Gastrocnemius medialis (tissue), 4 donors: ENCODE data around the gene APOL2. TPM values are rescaled to one million over a fixed set of nuclear protein-coding genes. Genes with fewer than 3 reads are reported as not detected.
"Not testable (repeated sequence)": the region's sequence is repeated elsewhere in the genome, so short reads cannot be mapped to it uniquely, and the experiment has no call there.

Experiments
- ATAC-seq, 2 donors: fragments of 150-250 bp; one replicate each; pipeline ENCODE4 v1.9.1; 2016
- DNase-seq, 2 donors: peaks; one replicate each; pipeline ENCODE4 v3.0.0-alpha.2; 2019
- H3K27ac ChIP-seq, 4 donors: fragments of 200-600 bp; sonication (generic); 1 replicate in 1 of 4; 2 replicates in 3 of 4; pipeline ENCODE4 v1.5.1; 2016 to 2018; ENCODE audit warnings: mild to moderate bottlenecking in 2 of 4, moderate library complexity in 1 of 4
- H3K27me3 ChIP-seq, 3 donors: fragments of 200-600 bp; sonication (generic) in 2 of 3; 1 replicate in 1 of 3; 2 replicates in 2 of 3; pipeline versions ENCODE4 v1.5.1 to v1.6.0; 2016 to 2019; ENCODE audit warnings: mild to moderate bottlenecking in 1 of 3, moderate library complexity in 1 of 3
- H3K36me3 ChIP-seq, 2 donors: fragments of 200-600 bp; sonication (generic) in 1 of 2; one replicate each; pipeline ENCODE4 v1.5.1; 2017 to 2018
- H3K4me1 ChIP-seq, 2 donors: fragments of 200-600 bp; sonication (generic) in 1 of 2; one replicate each; pipeline ENCODE4 v1.5.1; 2016 to 2017; ENCODE audit warnings: mild to moderate bottlenecking in 2 of 2
- H3K4me3 ChIP-seq, 4 donors: fragments of 200-600 bp; sonication (generic) in 3 of 4; 1 replicate in 1 of 4; 2 replicates in 3 of 4; pipeline ENCODE4 v1.5.1; 2016 to 2019; ENCODE audit warnings: mild to moderate bottlenecking in 2 of 4
- H3K9me3 ChIP-seq, 3 donors: fragments of 200-600 bp; sonication (generic) in 2 of 3; 1 replicate in 1 of 3; 2 replicates in 2 of 3; pipeline ENCODE4 v1.5.1; 2016 to 2019
- CTCF ChIP-seq, 5 experiments: fragments of 450-650 bp in 3 of 5; fragments of 200-600 bp in 2 of 5; sonication (generic) in 2 of 5; IDR thresholded peaks in 4 of 5; conservative IDR thresholded peaks in 1 of 5; 1 replicate in 4 of 5; 2 replicates in 1 of 5; pipeline ENCODE4 v1.5.1; 2016 to 2019; ENCODE audit warnings: antibody characterized with exemption in 5 of 5, mild to moderate bottlenecking in 3 of 5, moderate library complexity in 3 of 5
- POLR2A ChIP-seq, 2 donors: fragments of 450-650 bp; IDR thresholded peaks; one replicate each; pipeline ENCODE4 v1.6.1; 2017; ENCODE audit warnings: antibody characterized with exemption in 2 of 2, mild to moderate bottlenecking in 2 of 2, moderate library complexity in 2 of 2
- in situ Hi-C, 4 donors: fragments of 200-750 bp; cut with MboI; loops; one replicate each; pipeline versions ENCODE4 v1.15.0 to v1.8.0; 2017; ENCODE audit warnings: low sequenced_read_pairs in 4 of 4
- intact Hi-C: fragments of 100-400 bp; cut with DNase I; formaldehyde crosslinking; loops from one replicate; pipeline ENCODE4 v1.15.1; 2023; ENCODE audit warnings: low total_unique reads
- total RNA-seq, 4 donors: library from RNA; depleted of rRNA; stranded (reverse); fragments of >200 nt; gene quantifications; one replicate each; pipeline versions ENCODE4 v1.1.0 to v1.2.3, GENCODE V29; 2016

The APOL2 gene
- total RNA-seq, 4 donors from 2014 or later = 8.7 to 25.5 (median 20.9) TPM

GRCh38 chr22:36201630-36202319 is 37.6 kb downstream of the APOL2 start, which contains the start of gene APOL4:
APOL4 (minus strand) TSS chr22:36201809; CDS start chr22:36201734, 75 bp downstream.
- in situ Hi-C loops (no loop called here), intact Hi-C loops (loop anchor here (2.0 kb wide), 1 partner anchor 53 kb away; no protein-coding TSS in a partner anchor)
- no peaks in the 10 kb centered on the region for H3K27me3 ChIP-seq
- peak within 1 kb of the TSS in 1 of 4 donors; percentile 28 for H3K4me3 ChIP-seq
- DNase-seq (peak; percentile 42 to 66), ATAC-seq (peak; percentile 75)
- no peaks in the 10 kb centered on the region for H3K9me3 ChIP-seq
- H3K4me1 ChIP-seq = peaks cover 0 to 16% of the 10 kb centered on the region in 2 donors
- no peaks in the 10 kb centered on the region for H3K36me3 ChIP-seq
- TF ChIP-seq POLR2A (IDR thresholded peaks at IDR 0.05) (peak in 1 of 2 donors; percentile 28), CTCF (IDR thresholded peaks at IDR 0.05 in 4 of 5, conservative IDR thresholded peaks at IDR 0.05 in 1 of 5) (no peak)
- H3K27ac ChIP-seq = peak within 1 kb of the TSS in 3 of 4 donors; percentile 34 to 63 (median 55)

- intact Hi-C loops = loop anchor here (2.0 kb wide), 1 partner anchor 54 kb away; no protein-coding TSS in a partner anchor
- ATAC-seq = peak in 1 of 2 donors; percentile 17
- DNase-seq, in situ Hi-C loops, H3K36me3 ChIP-seq, H3K27me3 ChIP-seq, H3K9me3 ChIP-seq, H3K4me3 ChIP-seq: not testable (repeated sequence)
- H3K27ac ChIP-seq = peak overlapping the region in 2 of 4 donors; percentile 55 to 63
- H3K4me1 ChIP-seq = peaks cover 0 to 16% of the 10 kb centered on the region in 2 donors
Measured at GRCh38 chr22:36201025-36201424, 38.3 kb downstream of the APOL2 start.

- Histone ChIP-seq H3K36me3 (no peaks in the 10 kb centered on the region), H3K4me1 (peaks cover 0 to 16% of the 10 kb centered on the region in 2 donors), H3K4me3 (no peak overlapping the region), H3K9me3 (no peaks in the 10 kb centered on the region), H3K27ac (no peak overlapping the region), H3K27me3 (no peaks in the 10 kb centered on the region)
- no peak for TF ChIP-seq POLR2A (IDR thresholded peaks at IDR 0.05)
- intact Hi-C loops (loop anchor here (2.0 kb wide), 2 partner anchors 22 to 88 kb away; no protein-coding TSS in a partner anchor), in situ Hi-C loops (loop anchor here in 1 of 4 donors (10.0 kb wide), 1 partner anchor 76 kb away; no protein-coding TSS in a partner anchor)
- no peak for DNase-seq
- peak in 1 of 2 donors; percentile 23 for ATAC-seq
Measured at GRCh38 chr22:36199001-36199551, 40.3 kb downstream of the APOL2 start.

- in situ Hi-C loops (loop anchor here in 1 of 4 donors (10.0 kb wide), 1 partner anchor 76 kb away; no protein-coding TSS in a partner anchor), intact Hi-C loops (loop anchor here (2.0 kb wide), 2 partner anchors 22 to 88 kb away; no protein-coding TSS in a partner anchor)
- Histone ChIP-seq H3K27me3 (no peaks in the 10 kb centered on the region), H3K36me3 (no peaks in the 10 kb centered on the region), H3K4me3 (no peak overlapping the region), H3K27ac (peak overlapping the region in 2 of 4 donors; percentile 48 to 58), H3K9me3 (no peaks in the 10 kb centered on the region), H3K4me1 (peaks cover 0 to 16% of the 10 kb centered on the region in 2 donors)
- TF ChIP-seq CTCF (IDR thresholded peaks at IDR 0.05 in 4 of 5, conservative IDR thresholded peaks at IDR 0.05 in 1 of 5) (no peak), POLR2A (IDR thresholded peaks at IDR 0.05) (no peak)
- ATAC-seq (no peak), DNase-seq (no peak)
Measured at GRCh38 chr22:36198536-36198935, 40.8 kb downstream of the APOL2 start.

- H3K9me3 ChIP-seq = no peaks in the 10 kb centered on the region
- intact Hi-C loops = loop anchor here (2.0 kb wide), 2 partner anchors 23 to 89 kb away; no protein-coding TSS in a partner anchor
- DNase-seq = no peak
- H3K27ac ChIP-seq = peak overlapping the region in 2 of 4 donors; percentile 48 to 58
- H3K36me3 ChIP-seq = no peaks in the 10 kb centered on the region
- no peak overlapping the region for H3K4me3 ChIP-seq
- TF ChIP-seq CTCF (IDR thresholded peaks at IDR 0.05 in 4 of 5, conservative IDR thresholded peaks at IDR 0.05 in 1 of 5) (no peak), POLR2A (IDR thresholded peaks at IDR 0.05) (no peak)
- in situ Hi-C loops = loop anchor here in 1 of 4 donors (10.0 kb wide), 1 partner anchor 77 kb away; no protein-coding TSS in a partner anchor
- no peak for ATAC-seq
- no peaks in the 10 kb centered on the region for H3K27me3 ChIP-seq
- peaks cover 4 to 13% of the 10 kb centered on the region in 2 donors for H3K4me1 ChIP-seq
Measured at GRCh38 chr22:36197514-36198146, 41.7 kb downstream of the APOL2 start.
